HG03558 (cell line): ENCODE data around the gene CCDC82.
A peak's percentile ranks its signal among the peaks of the same experiment; 100 is the strongest.
"Not testable (repeated sequence)": the region's sequence is repeated elsewhere in the genome, so short reads cannot be mapped to it uniquely, and the experiment has no call there.

Experiments used
- ATAC-seq: cut with Tn5 transposase; IDR thresholded peaks from one replicate; pipeline ENCODE4 v1.9.1; 2021; ENCODE audit warnings: moderate number of reproducible peaks; ENCODE audit not compliant: unreplicated experiment; ENCODE audit errors: extremely low read depth

Gene CCDC82

DNA sequence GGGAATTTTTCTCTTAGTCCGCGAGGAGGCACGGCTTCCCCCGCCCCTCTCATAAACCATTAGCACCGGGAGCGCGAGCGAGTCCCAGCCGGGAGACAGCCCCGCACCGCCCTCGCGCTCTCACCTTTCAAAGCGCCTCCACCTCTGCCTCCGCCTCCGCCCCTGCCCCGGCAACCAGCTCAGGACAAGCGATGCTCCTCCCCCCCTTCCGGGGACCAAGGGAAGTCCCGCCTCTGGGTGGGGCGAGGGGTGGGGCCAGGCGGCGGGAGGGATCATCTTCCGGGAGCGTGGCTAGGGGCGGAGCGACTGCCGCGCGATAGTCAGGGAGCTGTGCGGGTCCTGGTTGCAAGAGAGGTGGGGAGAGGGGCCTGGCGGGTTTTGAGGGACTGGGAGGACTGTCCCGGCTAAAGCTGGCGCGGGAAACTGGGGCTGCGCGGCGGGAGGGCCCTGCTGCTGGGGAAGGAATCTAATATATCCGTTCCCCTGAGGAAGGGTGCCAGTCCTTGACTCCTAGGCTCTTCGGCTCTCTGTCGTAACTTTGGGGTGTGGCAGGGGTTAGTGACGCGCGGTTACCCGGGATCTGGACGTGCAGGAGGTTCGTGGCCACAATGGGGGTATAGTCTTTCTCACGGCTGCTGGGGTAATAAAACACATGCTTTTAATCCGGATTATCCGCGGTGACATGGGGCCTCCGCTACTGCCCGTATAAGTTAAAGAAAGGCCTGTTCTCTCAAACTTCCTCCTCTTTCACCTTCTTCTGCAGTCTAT, at the start of gene CCDC82, which contains the start of gene JRKL:
CCDC82 (minus strand) TSS at position 193 of the 768 bp plus-strand sequence. CDS start 5,165 bp downstream, outside the sequence.
JRKL (plus strand) TSS at position 294 of the 768 bp plus-strand sequence. CDS start 637 bp downstream, outside the sequence.
- ATAC-seq: peak; percentile 81

DNA sequence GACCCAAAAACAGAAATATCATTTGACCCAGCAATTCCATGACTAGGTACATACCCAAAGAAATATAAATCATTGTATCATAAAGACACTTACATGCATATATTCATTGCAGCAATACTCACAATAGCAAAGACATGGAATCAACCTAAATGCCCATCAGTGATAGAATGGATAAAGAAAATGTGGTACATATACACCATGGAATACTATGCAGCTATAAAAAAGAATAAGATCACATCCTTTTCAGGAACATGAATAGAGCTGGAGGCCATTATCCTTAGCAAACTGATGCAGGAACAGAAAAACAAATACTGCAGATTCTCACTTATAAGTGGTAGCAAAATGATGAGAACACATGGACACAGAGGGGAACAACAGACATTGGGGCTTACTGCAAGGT, 42.9 kb upstream of the CCDC82 start:
- not testable (repeated sequence) for ATAC-seq

DNA sequence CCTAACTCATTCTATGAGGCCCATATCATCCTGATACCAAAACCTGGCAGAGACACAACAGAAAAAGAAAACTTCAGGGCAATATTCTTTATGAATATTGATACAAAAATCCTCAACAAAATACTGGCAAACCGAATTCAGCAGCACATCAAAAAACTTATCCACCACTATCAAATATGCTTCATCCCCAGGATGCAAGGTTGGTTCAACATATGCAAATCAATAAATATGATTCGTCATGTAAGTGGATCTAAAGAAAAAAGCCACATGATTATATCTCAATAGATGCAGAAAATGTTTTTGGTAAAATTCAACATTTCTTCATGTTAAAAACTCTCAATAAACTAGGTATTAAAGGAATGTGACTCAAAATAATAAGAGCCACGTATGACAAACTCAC, 41.0 kb upstream of the CCDC82 start:
- no peak for ATAC-seq

- no peak for ATAC-seq
Measured at GRCh38 chr11:96424693-96425092, 35.0 kb upstream of the CCDC82 start.

- no peak for ATAC-seq
Measured at GRCh38 chr11:96413408-96413807, 23.7 kb upstream of the CCDC82 start.

GRCh38 chr11:96412761-96413381, 23.2 kb upstream of the CCDC82 start:
- ATAC-seq: no peak

GRCh38 chr11:96411412-96411811, 21.7 kb upstream of the CCDC82 start:
- ATAC-seq: not testable (repeated sequence)

DNA sequence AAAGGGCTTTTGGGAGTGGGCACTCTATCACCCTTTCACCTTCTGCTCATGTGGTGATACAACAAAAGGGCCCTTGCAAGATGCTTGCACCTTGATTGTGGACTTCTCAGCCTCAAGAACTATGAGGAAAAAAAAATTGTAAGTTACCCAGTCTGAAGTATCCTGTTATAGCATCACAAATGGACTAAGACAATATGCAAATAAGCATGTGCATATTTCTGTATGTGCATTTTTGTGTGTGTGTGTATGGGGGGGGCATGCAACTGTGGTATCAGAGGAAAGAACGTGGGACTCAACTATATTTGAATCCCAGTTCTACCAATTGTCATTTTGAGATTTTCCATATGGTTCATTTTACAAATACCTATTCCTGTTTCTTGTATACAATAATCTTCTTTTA, 11.0 kb upstream of the CCDC82 start:
- no peak for ATAC-seq

GRCh38 chr11:96397863-96398262, 8.2 kb upstream of the CCDC82 start:
- no peak for ATAC-seq

DNA sequence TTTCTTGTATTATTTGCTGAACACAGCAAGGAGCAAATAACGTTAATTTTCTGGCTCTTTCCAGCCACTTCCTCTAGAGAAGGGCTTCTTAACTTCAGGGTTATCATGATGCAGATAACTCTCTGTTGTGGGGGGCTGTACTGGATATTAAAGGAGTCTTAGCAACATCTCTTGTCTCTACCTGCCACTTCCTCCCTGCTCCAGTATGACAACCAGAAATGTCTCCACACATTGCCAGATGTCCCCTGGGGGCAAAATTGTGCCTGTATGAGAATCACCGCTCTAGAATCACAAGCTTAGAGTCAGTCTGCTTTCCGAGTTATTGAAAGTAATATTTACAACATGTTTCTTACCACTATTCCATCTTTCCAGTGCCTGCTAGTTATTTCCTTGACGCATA, 6.9 kb upstream of the CCDC82 start:
- no peak for ATAC-seq

GRCh38 chr11:96394773-96395172, 5.1 kb upstream of the CCDC82 start:
- no peak for ATAC-seq

- no peak for ATAC-seq
Measured at GRCh38 chr11:96393753-96394348, 4.1 kb upstream of the CCDC82 start.

GRCh38 chr11:96391698-96392307, 2.1 kb upstream of the CCDC82 start:
- ATAC-seq: no peak

- ATAC-seq: no peak
Measured at GRCh38 chr11:96390488-96390792, 728 bp upstream of the CCDC82 start.

DNA sequence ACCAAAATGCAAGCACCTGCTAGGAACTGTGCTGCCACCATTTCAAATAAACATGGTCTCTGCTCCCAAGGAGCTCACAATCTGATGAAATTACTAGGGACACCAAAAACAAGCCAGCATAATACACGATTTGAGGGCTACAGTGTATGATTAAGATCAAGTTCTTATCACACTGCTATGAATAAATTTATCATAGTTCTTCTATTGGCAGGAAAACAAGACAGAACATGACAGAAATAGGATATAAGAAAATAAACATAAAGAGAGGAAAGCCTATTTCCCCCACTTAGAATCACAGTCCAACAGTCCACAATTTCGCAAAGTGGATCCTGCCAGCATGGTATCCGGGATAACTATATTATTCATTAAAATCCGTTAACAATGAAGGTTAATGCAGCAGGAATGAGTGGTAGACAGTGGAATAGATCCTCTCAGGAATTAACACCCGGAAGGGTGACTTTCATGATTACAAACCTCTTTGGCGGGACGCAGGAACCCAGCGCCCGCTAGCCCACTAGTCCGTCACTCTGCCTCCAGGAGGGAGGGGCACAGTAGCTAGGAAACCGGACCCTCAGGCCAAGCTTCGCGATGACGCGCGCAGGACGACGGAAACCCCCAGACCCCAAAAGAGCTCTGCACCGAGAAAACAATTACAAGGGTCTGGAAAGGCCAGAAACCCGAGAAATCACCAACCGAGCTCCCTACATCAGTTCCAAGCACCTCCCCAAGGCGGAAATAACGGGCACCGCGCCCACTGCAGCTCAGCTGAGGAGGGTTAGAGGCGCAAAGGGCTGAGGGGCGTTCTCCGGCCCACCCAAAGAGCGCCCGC, 607 bp downstream of the CCDC82 start:
- ATAC-seq: peak; percentile 30

- ATAC-seq: no peak
Measured at GRCh38 chr11:96385187-96385586, 4.5 kb downstream of the CCDC82 start.

GRCh38 chr11:96384156-96384555, 5.6 kb downstream of the CCDC82 start:
- no peak for ATAC-seq

DNA sequence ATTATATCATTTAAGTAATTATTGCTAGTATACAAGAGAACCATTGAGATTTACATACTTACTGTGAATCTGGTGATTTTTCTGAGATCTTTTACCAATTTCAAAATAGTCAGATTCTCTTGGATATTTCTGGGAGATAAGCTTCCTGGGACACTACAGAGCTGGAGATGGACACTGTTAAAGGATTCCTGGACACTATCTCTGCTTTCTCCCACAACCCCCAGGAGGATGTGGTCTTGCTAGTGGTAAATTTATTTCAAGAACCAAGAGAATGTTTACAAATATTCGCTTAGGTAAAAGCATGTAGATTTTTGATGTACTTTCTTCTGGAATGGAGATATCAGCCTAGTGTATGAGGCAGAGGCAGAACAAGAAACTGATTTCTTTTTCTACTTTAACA, 12.9 kb downstream of the CCDC82 start:
- ATAC-seq: no peak

- ATAC-seq: no peak
Measured at GRCh38 chr11:96373826-96374225, 15.9 kb downstream of the CCDC82 start.

DNA sequence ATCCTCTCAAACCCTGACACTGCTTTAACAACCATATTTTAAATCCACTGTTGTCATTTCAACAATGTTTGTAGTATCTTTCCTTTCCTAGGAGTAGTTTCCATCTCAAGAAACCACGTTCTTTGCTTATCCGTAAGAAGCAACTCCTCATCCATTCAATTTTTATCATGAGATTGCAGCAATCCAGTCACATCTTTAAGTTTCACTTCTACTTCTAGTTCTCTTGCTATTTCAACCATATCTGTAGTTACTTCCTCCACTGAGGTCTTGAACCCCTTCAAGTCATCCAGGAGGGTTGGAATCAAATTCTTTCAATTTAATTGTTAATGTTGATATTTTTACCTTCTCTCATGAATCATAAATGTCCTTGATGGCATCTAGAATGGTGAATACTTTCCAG, 22.4 kb downstream of the CCDC82 start:
- ATAC-seq: no peak
